Stimulated activated CD8-positive, alpha-beta memory T cell treated with anti-CD3 and anti-CD28 coated beads, Interleukin-15, amount 100 ng/mL, for 24 hours (primary cell): ENCODE data around the gene MYH7.
"Not testable (repeated sequence)": the region's sequence is repeated elsewhere in the genome, so short reads cannot be mapped to it uniquely, and the experiment has no call there.

Experiments
- DNase-seq: peaks from one replicate; pipeline ENCODE4 v3.0.0-alpha.2; 2020; ENCODE audit warnings: low read depth

MYH7 gene

GRCh38 chr14:23386266-23386657 is 49.2 kb downstream of the MYH7 start:
- not testable (repeated sequence) for DNase-seq

DNA sequence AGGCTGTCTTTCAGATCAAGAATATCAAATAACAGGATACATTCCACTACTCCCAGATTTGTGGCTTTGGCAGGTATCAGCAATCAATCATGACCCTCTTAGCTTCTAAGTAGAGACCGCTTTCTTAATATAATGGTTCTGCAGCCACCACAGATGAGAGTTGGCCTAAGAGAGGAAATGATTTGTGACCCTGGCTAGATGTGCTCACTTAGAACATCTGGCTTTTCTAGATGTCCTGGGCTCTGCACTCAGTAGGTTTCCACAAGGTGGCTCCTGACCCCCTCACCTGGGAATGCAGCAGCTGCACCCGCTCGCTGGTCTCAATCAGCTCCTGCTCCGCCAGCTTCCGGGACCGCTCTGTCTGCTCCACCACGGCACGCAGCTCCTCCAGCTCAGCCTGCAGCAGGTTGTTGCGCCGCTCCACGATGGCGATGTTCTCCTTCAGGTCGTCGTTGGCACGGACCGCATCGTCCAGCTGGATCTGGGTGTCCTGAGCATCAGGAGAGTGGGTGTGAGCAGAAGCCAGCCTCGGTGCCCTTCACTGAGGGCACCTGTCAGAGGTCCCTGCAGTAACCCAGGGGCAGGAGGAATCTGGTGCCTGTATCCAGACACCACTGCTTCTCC is 49.7 kb downstream of the MYH7 start:
- no peak for DNase-seq

DNA sequence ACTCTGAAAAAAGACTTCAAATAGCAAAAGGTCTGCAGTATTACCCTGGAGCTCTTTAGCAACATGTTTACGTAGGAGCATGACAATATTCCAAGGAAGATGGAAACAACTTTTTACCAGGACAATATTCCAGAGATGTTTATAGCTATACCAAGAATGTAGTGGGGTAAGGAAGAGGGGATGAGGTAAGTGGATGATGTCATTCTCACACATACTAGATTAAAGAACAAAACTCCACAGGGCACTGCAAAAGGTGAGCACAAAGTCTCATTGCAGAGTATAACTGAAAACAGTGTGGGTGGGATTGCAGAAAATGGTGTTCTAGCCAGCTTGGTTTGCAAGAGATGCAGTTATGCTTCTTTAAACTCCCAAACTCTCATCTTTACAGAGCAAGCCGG is 50.2 kb downstream of the MYH7 start:
- DNase-seq: no peak

DNA sequence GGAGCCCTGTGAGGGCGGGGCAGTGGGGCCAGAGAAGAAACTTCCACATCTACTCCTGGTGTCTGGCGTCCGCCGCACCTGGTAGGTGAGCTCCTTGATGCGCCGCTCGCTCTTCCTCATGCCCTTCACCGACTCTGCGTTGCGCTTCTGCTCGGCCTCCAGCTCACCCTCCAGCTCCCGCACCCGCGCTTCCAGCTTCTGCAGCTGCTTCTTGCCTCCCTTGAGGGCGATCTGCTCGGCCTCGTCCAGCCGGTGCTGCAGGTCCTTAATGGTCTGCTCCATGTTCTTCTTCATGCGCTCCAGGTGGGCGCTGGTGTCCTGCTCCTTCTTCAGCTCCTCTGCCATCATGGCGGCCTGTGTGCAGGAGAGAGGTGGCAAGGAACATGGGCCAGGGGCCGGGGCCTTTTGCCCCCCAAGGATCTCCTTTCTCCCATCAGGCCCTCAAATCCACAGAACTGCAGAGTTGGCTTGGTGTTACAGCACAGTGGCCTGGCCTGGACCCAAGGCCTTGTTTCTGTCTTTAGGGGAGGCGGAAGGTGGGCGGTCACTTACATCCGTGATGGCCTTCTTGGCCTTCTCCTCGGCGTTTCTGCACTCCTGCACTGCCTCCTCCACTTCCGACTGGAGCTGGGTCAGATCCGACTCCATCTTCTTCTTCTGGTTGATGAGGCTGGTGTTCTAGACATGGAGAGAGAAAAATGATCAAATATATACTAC is 50.9 kb downstream of the MYH7 start:
- no peak for DNase-seq

- no peak for DNase-seq
These were observed 52.6 kb downstream of the MYH7 start for GRCh38 chr14:23382731-23383440.

- DNase-seq: no peak
These were observed 53.2 kb downstream of the MYH7 start for GRCh38 chr14:23382276-23382675.

DNA sequence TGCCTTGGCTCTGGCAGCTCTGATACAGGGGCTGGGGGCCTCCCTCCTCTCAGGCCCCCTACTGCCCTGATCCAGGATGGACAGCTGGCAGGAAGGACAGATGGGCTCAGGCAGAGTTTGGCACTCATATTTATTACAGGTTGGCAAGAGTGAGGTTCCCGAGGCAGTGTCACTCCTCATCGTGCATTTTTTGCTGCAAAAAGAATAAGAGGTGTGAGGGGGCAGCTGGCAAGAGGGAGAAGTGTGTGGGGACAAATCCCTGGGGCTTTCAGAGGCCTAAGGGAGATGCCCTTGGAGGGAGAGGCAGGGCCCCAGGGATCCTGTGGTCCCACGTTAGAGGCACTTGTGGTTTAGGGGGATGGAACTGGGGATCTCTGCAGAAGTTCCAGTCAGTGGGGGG is 53.6 kb downstream of the MYH7 start:
- DNase-seq: no peak

- no peak for DNase-seq
These were observed 54.5 kb downstream of the MYH7 start for GRCh38 chr14:23380976-23381375.

- no peak for DNase-seq
These were observed 55.1 kb downstream of the MYH7 start for GRCh38 chr14:23380197-23380914.

- peak; percentile 38 for DNase-seq
These were observed 55.9 kb downstream of the MYH7 start for GRCh38 chr14:23379366-23380196.

- DNase-seq: no peak
These were observed 56.7 kb downstream of the MYH7 start for GRCh38 chr14:23378612-23379220.

DNA sequence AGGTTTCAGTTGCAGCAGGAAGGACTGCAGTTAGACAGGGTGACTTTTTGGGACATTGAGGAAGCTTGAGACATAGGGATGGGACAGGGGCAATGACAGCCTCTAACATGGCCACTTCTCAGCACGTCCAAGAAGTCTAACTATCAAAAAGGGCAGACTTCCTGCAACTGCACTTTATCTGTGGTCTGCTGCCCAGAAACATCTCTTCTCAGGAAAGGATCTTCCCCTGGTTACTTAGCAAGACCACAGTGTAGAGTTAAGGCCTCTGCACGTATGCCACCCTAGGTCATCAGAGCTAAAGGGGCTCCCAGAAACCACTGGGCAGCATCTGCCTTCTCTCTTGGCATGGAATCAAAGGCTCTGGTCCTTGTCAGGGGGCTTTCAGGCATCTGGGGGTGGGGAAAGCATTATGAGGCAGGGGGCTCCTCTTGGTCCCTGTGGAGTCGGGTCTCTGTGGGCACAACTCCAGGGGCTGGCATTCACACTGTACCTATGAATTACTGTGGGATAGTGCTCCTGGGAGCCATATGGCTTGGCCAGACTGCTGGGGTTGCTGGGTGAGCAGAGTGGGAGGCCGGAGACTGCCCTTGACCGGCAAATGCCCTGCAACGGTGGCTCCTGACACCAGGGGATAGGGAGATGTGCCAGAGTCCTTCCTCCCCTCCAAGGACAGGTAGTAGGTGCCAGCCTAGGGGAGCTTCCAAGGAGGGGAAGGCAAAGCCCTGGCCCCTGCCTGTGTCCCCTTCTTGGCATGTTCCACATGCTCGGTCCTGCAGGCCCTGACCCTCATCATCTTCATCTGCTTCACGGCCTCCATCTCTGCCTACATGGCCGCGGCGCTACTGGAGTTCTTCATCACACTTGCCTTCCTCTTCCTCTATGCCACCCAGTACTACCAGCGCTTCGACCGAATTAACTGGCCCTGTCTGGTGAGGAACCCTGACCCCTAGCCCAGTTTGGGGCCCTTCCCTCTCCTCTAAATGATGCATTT is 57.6 kb downstream of the MYH7 start:
- no peak for DNase-seq

DNA sequence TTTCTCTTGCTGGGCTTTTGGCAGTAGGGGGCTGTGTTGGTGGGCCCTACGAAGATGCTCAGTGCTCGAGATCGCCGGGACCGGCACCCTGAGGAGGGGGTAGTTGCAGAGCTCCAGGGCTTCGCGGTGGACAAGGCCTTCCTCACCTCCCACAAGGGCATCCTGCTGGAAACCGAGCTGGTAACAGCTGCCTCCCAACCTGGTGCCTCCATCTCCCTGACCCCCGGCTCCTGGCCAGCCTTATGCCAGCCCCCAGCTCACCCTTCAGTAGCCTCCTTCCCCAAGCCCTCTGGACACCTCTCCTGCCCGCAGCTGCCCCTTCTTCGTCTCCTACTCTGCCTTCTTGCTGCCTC is 58.3 kb downstream of the MYH7 start:
- DNase-seq: no peak

GRCh38 chr14:23376482-23377197 is 58.8 kb downstream of the MYH7 start, which contains the start of gene CMTM5:
TSS of gene CMTM5 (plus strand) at chr14:23377046. CDS start at chr14:23377252, 206 bp downstream.
- DNase-seq: no peak

GRCh38 chr14:23375527-23376251 is 59.8 kb downstream of the MYH7 start:
- no peak for DNase-seq

GRCh38 chr14:23373041-23373440 is 62.4 kb downstream of the MYH7 start:
- DNase-seq: no peak

DNA sequence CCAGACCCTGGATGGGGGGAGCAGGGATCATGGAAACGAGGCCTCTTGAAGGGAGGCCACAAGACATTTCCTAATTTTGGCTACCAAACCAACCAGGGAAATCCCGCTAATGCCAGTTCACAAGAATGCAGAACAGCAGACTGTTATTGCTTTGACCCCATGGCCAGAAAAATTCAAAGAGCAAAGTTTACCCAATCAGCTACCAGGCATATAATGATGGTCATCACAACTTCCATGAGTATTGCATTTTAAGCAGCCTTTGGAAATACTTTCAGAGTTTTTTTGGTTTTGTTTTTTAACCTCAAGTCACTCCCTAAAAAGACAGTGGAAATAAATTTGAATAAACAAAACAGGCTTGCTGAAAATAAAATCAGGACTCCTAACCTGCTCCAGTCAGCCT is 63.0 kb downstream of the MYH7 start, which contains the start of gene IL25:
TSS of gene IL25 (plus strand) at position 301 of the 400 bp plus-strand sequence.
- DNase-seq: no peak

GRCh38 chr14:23371865-23372264 is 63.6 kb downstream of the MYH7 start:
- DNase-seq: no peak

DNA sequence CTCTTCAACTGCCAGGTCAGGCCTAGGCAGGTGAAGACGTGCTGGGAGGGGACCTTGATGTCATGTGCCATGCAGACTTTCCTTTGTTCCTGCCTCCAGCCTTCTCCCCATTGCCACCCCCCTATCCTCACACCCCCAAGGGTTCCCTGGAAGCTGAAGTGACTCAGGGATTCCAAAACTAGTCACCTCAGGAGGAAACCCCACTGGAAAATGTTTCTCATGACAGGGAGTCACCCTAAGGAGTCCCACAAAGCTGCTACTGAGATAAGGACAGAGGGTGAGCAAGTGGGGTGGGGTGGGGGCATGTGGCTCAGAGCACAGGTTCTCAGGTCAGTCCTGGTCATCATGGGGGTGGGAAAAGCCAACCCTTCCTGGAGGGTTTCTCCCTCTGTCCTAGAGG is 65.2 kb downstream of the MYH7 start:
- DNase-seq: no peak
